Stimulated activated CD4-positive, alpha-beta T cell treated with anti-CD3 and anti-CD28 coated beads, Interleukin-12 subunit alpha, Interleukin-12 subunit beta, amount 100 ng/mL, for 4 hours (primary cell): ENCODE data around the gene FRAS1.
A peak's percentile ranks its signal among the peaks of the same experiment; 100 is the strongest.
"Not testable (repeated sequence)": the region's sequence is repeated elsewhere in the genome, so short reads cannot be mapped to it uniquely, and the experiment has no call there.

ENCODE experiments used
- DNase-seq: peaks from one replicate; pipeline ENCODE4 v3.0.0-alpha.2; 2020

The FRAS1 gene

GRCh38 chr4:78525559-78525958, 468.4 kb downstream of the FRAS1 start:
- no peak for DNase-seq

- no peak for DNase-seq
These were observed 470.0 kb downstream of the FRAS1 start for GRCh38 chr4:78527103-78527502.

GRCh38 chr4:78527555-78527954, 470.4 kb downstream of the FRAS1 start:
- DNase-seq: no peak

DNA sequence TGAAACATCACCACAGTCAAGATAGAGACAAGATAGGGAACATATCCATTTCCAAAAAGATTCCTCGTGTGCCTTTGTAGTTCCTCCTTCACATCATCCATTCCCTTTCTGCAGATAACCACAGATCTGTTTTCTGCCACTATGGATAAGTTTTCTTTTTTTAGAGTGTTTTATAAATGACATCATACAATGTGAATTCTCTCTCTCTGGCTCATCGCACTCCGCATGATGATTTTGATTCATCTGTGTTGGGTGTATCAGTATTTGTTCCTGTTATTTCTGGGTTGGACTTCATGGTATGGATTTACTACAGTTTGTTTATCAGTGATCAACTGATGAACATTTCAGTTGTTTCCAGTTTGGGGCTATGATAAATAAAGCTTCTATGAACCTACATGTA, 471.2 kb downstream of the FRAS1 start:
- no peak for DNase-seq

DNA sequence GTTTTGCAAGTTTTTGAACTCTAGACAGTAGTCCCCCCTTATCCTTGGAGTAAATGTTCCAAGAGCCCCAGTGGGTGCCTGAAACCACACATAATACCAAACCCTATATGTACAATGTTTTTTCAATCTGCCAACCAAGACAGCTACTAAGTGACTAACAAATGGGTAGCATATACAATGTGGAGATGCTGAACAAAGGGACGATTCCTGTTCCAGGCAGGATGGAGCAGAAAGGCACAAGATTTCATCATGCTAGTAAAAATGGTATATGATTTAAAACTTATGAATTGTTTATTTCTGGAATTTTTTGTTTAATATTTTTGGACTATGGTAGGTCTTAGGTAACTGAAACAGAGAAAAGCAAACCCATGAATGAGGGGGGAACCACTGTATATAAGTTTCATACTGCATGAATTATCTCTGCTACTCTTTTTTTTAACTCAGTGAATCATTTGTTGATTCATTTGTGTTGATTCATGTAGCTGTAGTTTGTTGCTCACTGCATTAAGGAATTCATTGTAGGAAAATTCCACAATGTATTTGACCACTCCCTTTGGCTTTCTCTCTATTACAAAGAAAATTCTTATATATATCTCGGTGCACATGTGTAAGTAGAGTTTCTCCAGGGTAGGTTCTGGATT, 472.6 kb downstream of the FRAS1 start:
- no peak for DNase-seq

DNA sequence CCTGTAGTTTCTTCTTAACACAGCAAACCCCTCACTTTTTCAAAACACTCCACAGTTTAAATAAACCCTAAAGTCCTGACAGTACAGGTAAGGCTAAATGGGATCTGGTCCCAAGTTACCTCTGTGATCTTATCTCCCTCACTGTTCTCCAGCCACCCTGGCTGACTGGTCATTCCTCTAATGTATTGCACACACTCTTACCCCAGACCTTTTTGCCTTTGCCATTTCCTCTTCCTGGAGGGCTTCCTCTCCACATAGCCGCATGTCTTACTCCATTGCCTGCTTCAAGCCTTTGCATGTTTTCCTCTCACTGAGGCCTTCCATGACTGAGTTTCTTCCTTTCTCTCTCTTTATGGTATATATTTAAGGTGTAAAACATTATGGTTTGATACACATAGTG, 474.9 kb downstream of the FRAS1 start:
- DNase-seq: no peak

DNA sequence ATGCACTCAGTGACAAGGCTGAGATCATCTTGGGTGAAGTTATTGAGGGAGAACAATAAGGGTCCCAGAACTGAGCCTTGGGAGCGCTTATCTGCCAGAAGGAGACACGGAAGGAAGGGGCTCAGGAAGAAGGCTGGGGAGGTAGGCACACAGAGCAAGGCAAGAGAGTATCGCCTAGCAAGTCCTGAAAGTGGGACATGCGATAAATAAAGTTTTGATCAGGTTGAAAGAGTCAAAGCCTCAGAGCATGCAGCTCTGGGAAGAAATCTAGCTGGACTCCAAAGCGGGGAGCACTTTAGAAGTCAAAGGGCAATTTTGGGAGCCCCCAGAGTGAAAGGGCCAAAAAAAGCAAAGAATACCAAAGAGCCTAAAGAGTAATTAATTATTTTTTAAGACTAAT, 476.7 kb downstream of the FRAS1 start:
- no peak for DNase-seq

GRCh38 chr4:78534286-78534955, 477.3 kb downstream of the FRAS1 start:
- no peak for DNase-seq

- no peak for DNase-seq
These were observed 485.2 kb downstream of the FRAS1 start for GRCh38 chr4:78542373-78542772.

DNA sequence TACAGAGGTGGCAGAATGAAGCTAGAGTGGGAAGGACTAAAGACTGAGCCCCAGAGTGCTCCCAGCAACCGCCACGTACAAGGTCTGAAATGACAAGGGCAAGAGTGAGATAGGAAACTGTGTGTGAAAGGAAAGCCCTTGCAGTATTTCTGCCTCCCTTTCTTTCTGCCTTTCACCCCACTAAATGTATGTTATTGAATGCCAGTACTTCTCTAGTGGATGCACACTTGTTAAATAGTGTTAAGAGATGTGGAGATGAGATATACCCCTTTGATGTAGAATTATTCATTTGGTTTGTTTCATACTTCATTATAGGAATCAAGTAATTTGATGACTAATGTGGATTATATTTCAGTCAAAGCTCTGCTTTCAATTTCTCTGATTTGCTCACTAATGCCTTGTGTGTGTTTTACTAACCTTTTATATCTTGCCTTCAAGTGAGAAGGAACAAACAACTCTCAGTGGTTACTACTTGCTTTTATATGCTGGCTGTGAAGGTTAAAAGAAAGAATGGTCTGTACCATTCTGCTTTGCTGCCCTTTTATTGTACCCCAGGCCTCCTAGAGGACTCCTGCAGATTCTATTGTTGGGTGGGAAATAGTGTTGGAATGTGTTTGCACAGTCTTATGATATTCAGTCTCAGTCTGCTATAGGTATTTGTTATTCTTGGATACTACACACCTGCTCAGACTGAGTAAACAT, 486.5 kb downstream of the FRAS1 start:
- no peak for DNase-seq

GRCh38 chr4:78544678-78545077, 487.6 kb downstream of the FRAS1 start:
- DNase-seq: no peak

DNA sequence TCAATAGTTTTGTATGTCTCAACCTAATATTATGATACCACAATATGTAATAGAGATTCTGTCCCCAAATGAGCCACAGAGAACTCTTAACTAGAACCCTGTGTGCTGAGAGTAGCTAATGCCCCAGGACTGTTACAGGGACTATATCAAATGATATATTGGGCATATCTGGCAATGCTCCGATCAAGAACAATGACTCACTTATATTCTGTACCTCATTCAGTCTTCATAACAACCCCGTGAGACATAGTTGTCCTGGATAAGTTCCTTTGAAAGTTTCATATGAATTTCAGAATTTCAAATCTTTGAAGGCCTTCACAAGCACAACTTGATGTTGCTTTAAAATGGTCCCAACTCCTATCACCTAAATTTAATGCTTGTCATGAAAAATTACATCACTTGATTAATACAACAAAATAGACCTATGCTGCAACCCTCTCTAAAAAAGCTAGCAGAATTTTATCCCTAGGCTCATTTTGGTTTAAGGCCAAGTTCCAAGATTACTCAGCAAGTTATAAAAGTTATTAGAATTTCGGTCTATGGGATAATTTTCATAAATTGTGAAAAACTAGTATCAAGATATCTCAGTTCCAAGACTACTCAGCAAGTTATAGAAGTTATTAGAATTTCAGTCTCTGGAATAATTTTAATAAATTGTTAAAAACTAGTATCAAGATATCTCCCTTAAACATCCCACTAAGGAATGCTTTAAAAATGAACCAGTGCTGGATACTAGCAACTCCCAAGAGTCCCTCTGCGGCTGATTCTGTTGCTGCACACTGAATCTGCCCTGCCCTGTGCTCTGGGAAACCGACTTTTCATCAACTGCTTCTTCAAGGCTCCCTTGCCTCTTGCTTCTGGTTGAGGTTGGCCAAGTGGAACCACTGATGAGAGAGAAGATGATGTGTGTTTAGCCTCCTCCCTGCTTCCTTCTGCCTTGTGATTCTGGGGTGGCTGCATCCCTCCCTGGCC, 488.4 kb downstream of the FRAS1 start:
- DNase-seq: no peak

DNA sequence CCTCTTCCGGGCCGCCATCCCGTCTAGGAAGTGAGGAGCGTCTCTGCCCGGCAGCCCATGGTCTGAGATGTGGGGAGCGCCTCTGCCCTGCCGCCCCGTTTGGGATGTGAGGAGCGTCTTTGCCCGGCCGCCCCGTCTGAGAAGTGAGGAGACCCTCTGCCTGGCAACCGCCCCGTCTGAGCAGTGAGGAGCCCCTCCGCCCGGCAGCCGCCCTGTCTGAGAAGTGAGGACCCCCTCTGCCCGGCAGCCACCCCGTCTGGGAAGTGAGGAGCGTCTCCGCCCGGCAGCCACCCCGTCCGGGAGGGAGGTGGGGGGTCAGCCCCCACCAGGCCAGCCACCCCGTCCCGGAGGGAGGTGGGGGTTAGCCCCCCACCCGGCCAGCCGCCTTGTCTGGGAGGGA, 490.8 kb downstream of the FRAS1 start:
- DNase-seq: not testable (repeated sequence)

DNA sequence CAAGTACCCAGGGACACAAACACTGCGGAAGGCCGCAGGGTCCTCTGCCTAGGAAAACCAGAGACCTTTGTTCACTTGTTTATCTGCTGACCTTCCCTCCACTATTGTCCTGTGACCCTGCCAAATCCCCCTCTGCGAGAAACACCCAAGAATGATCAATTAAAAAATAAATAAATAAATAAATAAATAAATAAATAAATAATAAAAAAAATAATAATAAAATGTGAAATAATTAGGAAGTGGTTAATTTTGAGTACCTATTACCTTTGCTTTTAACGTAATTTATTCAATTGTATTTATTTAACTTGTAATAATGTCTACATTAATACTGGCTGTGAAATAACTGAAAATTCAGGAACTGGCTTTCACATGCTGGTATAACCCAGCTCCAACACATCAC, 491.8 kb downstream of the FRAS1 start:
- not testable (repeated sequence) for DNase-seq

- peak; percentile 8 for DNase-seq
These were observed 494.6 kb downstream of the FRAS1 start, which contains the start of gene ANXA3 for GRCh38 chr4:78551420-78552351. TSS of gene ANXA3 (plus strand) at chr4:78551770. CDS start at chr4:78554474, 2,704 bp downstream.

DNA sequence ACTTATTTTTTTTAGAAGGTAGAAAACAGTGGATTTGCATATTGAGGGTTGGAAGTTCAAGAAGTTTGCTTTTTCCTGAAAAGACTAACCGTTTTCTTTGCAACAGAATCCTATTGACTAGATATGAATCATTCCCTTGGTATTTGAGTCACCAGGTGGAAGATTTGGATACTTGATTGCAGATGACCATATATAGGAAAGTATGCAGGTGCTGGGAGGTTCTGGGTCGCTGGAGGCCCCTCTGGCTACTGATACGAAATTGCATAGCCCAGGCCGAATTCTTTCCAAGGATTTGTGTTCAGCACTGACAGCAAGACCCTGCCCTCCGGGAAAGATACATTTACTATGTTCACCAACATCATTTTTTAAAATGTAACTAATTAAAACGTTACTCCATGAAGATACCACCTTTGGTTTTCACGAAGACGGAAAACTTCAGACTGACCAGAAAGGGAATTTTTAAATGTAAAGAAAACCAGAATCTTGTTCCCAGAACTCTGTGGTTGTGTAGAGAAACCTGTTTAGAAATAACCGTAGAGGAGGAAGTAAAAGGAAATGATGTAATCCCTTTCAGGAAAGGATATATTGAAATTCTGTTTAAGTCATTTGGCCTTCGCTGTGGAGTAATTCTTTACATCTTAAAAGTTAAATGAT, 495.4 kb downstream of the FRAS1 start:
- DNase-seq: no peak

DNA sequence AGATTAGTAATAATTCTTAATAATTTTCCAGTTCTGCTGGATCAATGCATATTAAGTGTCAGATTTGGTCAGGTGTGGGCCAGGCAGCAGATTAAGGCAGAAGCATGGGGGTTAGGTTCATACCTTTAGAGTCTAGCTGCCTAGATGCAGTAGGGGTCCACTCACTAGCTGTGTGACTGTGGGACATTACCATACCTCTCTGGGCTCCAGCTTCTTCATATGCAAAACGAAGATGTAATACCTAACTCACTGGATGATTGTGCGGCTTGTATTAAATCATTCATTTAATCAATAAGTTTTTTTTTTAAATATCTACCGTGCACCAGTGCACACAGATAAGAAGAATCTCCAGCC, 495.9 kb downstream of the FRAS1 start:
- no peak for DNase-seq

DNA sequence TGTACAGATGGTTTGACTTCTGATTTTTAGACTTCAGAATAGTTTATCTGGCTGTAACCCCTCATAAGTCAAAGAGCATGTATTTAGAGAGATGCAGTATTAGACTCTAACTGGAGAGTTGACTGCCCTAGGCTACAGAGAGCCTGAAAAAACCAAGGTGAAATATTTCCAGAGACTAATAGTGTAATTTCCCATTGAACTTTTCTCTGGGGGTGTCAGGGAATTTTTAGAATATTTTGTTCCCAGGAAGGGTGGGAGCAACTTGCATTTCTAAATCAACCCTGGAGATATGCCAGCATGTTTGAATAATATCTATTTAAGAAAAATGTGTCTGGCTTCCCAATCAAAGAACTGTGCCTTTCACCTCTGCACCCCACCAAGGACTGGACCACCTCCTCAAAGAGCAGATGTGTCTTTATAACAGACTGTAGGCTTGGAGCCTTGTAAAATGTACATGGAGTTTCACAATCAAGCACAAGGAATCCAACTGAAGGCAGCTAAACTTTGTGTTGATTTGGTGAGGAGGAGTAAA, 496.5 kb downstream of the FRAS1 start:
- no peak for DNase-seq

DNA sequence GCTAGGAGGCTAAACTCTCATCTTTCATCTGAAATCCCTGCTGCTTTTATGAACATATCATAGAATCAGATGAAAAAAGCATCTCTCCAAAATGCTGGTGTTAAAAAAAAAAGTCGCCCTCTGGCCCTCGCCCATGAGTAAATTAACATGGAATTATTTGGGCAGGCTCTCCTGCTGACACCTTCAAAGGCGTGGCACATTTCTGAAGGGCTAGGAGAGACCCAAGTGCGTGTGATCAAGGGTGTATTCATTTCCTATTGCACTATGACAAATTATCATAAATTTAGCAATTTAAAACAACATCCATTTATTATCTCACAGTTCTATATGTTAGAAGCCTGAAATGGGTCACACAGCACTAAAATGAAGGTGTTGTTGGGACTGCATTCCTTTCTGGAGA, 499.5 kb downstream of the FRAS1 start:
- DNase-seq: no peak

GRCh38 chr4:78557841-78558240, 500.7 kb downstream of the FRAS1 start:
- no peak for DNase-seq

GRCh38 chr4:78558410-78558809, 501.3 kb downstream of the FRAS1 start:
- no peak for DNase-seq
